HEK293 (cell line): Measurements from ENCODE around the gene UBASH3B.

Source experiments
- CTCF ChIA-PET: fragments of 350-600 bp; formaldehyde crosslinking; extraction: SDS; loops from one replicate; lab custom pipeline; 2021; ENCODE audit warnings: antibody characterized with exemption; lab: Yijun Ruan, JAX
- POLR2A ChIA-PET: fragments of 300-600 bp; formaldehyde crosslinking; extraction: SDS; loops from one replicate; lab custom pipeline; 2020; ENCODE audit warnings: antibody characterized with exemption, inconsistent platforms; lab: Yijun Ruan, JAX
- H3K27ac ChIP-seq: fragments of 200-500 bp; sonication (Bioruptor generic); 2 replicates; pipeline ENCODE4 v1.5.1; 2014; ENCODE audit warnings: low read depth, low read length, control low read depth, inconsistent platforms; ENCODE audit errors: extremely low read depth
- H3K36me3 ChIP-seq, 2 experiments: fragments of 200-500 bp in 1 of 2; sonication (Bioruptor generic) in 1 of 2; 1 replicate in 1 of 2; 2 replicates in 1 of 2; pipeline ENCODE4 v1.5.1; 2014 to 2017; ENCODE audit warnings: inconsistent platforms in 2 of 2, low read length in 2 of 2; ENCODE audit not compliant: control insufficient read depth in 2 of 2, insufficient read depth in 1 of 2
- H3K4me1 ChIP-seq: fragments of 200-500 bp; sonication (Bioruptor generic); 2 replicates; pipeline ENCODE4 v1.5.1; 2014; ENCODE audit warnings: mild to moderate bottlenecking, low read length, inconsistent platforms; ENCODE audit not compliant: control insufficient read depth, insufficient read depth
- H3K4me3 ChIP-seq: 2 replicates; pipeline ENCODE4 v1.5.1; 2011; ENCODE audit warnings: low read depth, mild to moderate bottlenecking, control low read depth, low read length, moderate library complexity
- H3K9me3 ChIP-seq: fragments of 200-500 bp; sonication (Bioruptor generic); 2 replicates; pipeline ENCODE4 v1.5.1; 2014; ENCODE audit warnings: low read depth, low read length, inconsistent platforms; ENCODE audit not compliant: control insufficient read depth, insufficient read depth
- KLF8 ChIP-seq: fragments of 450-650 bp; formaldehyde crosslinking; IDR thresholded peaks from 2 replicates; pipeline ENCODE4 v1.5.1; 2016; ENCODE audit warnings: missing biosample characterization, missing genetic modification characterization
- MEIS1 ChIP-seq: sonication (generic); formaldehyde crosslinking; IDR thresholded peaks from 2 replicates; pipeline ENCODE4 v1.8.1; 2022; ENCODE audit warnings: missing genetic modification reagents, mild to moderate bottlenecking, borderline replicate concordance
- OVOL3 ChIP-seq: fragments of 450-650 bp; formaldehyde crosslinking; IDR thresholded peaks from 2 replicates; pipeline ENCODE4 v1.5.1; 2016; ENCODE audit warnings: missing biosample characterization, missing genetic modification characterization
- PRDM10 ChIP-seq: fragments of 450-650 bp; formaldehyde crosslinking; IDR thresholded peaks from 2 replicates; pipeline ENCODE4 v1.5.1; 2016; ENCODE audit warnings: missing biosample characterization, missing genetic modification characterization
- PRDM4 ChIP-seq: fragments of 450-650 bp; formaldehyde crosslinking; IDR thresholded peaks from 2 replicates; pipeline ENCODE4 v1.5.1; 2017; ENCODE audit warnings: missing biosample characterization, missing genetic modification characterization
- ZBTB49 ChIP-seq: fragments of 450-650 bp; formaldehyde crosslinking; IDR thresholded peaks from 2 replicates; pipeline ENCODE4 v1.5.1; 2016; ENCODE audit warnings: missing biosample characterization, missing genetic modification characterization, low read depth
- ZFHX2 ChIP-seq: fragments of 450-650 bp; formaldehyde crosslinking; conservative IDR thresholded peaks from 2 replicates; pipeline ENCODE4 v1.5.1; 2016; ENCODE audit warnings: missing biosample characterization, missing genetic modification characterization
- ZNF132 ChIP-seq: fragments of 450-650 bp; formaldehyde crosslinking; IDR thresholded peaks from 2 replicates; pipeline ENCODE4 v1.5.1; 2017; ENCODE audit warnings: missing biosample characterization, missing genetic modification characterization, borderline replicate concordance
- ZNF157 ChIP-seq: fragments of 450-650 bp; formaldehyde crosslinking; IDR thresholded peaks from 2 replicates; pipeline ENCODE4 v1.5.1; 2016; ENCODE audit warnings: missing biosample characterization, missing genetic modification characterization
- ZNF223 ChIP-seq: fragments of 450-650 bp; formaldehyde crosslinking; IDR thresholded peaks from 2 replicates; pipeline ENCODE4 v1.5.1; 2016; ENCODE audit warnings: missing biosample characterization, missing genetic modification characterization
- ZNF248 ChIP-seq: fragments of 450-650 bp; formaldehyde crosslinking; IDR thresholded peaks from 2 replicates; pipeline ENCODE4 v1.5.1; 2017; ENCODE audit warnings: missing biosample characterization, missing genetic modification characterization
- ZNF416 ChIP-seq: fragments of 450-650 bp; formaldehyde crosslinking; IDR thresholded peaks from 2 replicates; pipeline ENCODE4 v1.5.1; 2016; ENCODE audit warnings: missing biosample characterization, missing genetic modification characterization
- ZNF423 ChIP-seq: fragments of 450-650 bp; formaldehyde crosslinking; IDR thresholded peaks from 2 replicates; pipeline ENCODE4 v1.5.1; 2016; ENCODE audit warnings: missing biosample characterization, missing genetic modification characterization
- ZNF514 ChIP-seq: fragments of 450-650 bp; formaldehyde crosslinking; IDR thresholded peaks from 2 replicates; pipeline ENCODE4 v1.5.1; 2016; ENCODE audit warnings: missing biosample characterization, missing genetic modification characterization
- ZNF555 ChIP-seq: fragments of 450-650 bp; formaldehyde crosslinking; conservative IDR thresholded peaks from 2 replicates; pipeline ENCODE4 v1.5.1; 2017; ENCODE audit warnings: missing biosample characterization, mild to moderate bottlenecking, missing genetic modification characterization, inconsistent platforms
- ZNF701 ChIP-seq: fragments of 450-650 bp; formaldehyde crosslinking; IDR thresholded peaks from 2 replicates; pipeline ENCODE4 v1.5.1; 2016; ENCODE audit warnings: missing biosample characterization, missing genetic modification characterization
- ZNF791 ChIP-seq: fragments of 450-650 bp; formaldehyde crosslinking; IDR thresholded peaks from 2 replicates; pipeline ENCODE4 v1.5.1; 2016; ENCODE audit warnings: missing biosample characterization, missing genetic modification characterization
- ZNF830 ChIP-seq: fragments of 450-650 bp; IDR thresholded peaks from 2 replicates; pipeline ENCODE4 v1.5.0; 2018; ENCODE audit warnings: missing biosample characterization, missing genetic modification characterization, low read depth, mild to moderate bottlenecking, moderate library complexity

Gene UBASH3B

DNA sequence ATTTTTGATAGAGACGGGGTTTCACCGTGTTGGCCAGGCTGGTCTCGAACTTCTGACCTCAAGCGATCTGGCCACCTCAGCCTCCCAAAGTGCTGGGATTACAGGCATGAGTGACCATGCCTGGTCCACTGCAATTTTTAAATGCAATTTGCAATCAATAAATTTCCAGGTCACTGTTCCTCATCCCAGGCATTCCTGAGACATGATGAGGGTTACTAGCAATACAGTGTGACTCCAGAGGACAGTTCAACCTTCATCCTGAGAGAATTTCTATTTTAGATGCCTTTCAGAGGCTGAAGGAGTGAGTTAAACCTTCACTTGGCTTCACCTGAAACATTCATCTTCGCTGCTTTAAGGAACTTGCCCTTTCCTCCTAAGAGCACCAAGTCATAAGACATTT is 9.7 kb upstream of the UBASH3B start:
- Histone ChIP-seq H3K9me3 (no peaks in the 10 kb centered on the region), H3K36me3 (no peaks in the 10 kb centered on the region), H3K27ac (no peak overlapping the region), H3K4me1 (no peaks in the 10 kb centered on the region), H3K4me3 (no peak overlapping the region)
- ChIA-PET POLR2A (interaction anchor here (1.0 to 2.0 kb wide), 2 partner anchors 10 to 12 kb away, joined by 4 to 5 read pairs; no protein-coding TSS in a partner anchor), CTCF (interaction anchor here (0.7 to 1.0 kb wide), 2 partner anchors 12 to 13 kb away, joined by 3 to 5 read pairs; no protein-coding TSS in a partner anchor)
- TF ChIP-seq ZNF248 (tag by site-specific recombination) (no peak), ZNF223 (tag by site-specific recombination) (no peak), ZNF423 (no peak), ZNF555 (tag by site-specific recombination) (no peak)

DNA sequence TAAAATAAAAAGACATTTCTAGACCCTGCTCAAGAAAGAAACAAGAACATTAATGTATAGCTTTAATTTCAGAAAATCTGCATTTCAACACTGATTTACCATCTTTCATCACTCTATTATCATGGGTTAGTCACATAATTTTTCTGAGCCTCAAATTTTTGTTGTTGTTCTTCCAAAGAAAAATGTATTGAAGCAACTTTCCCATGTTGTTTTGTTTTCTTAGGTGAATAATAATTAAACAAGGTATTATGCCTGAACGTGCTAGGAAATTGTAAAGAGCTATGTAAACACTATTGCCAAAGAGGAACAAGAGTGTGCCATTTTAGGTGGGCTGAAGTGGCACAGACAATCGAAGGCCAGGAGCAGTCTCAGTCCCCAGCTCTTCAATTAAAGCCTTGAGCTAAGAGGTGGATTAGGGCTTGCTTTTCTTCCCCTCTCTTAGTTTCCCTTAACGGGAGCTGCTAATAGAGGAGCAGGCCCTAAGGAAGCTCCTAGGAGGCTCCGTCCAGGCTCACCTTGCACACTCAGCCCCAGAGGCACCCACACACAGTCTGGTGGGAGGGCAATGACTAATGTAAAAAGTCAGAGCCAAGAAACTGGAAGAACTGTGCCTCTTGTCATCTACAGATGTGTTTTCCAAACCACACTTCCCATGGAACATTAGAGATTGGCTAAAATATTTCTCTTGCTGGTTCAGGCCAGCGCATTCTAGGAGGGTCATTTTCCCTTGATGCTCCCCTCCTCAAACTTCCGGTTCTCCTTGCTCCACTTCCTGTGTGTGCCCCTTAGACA is 8.8 kb upstream of the UBASH3B start:
- CTCF ChIA-PET = interaction anchor here (1.0 kb wide), 1 partner anchor 207 kb away, joined by 3 read pairs; no protein-coding TSS in a partner anchor
- POLR2A ChIA-PET = interaction anchor here (1.0 to 2.0 kb wide), 2 partner anchors 10 to 11 kb away, joined by 4 to 5 read pairs; no protein-coding TSS in a partner anchor

DNA sequence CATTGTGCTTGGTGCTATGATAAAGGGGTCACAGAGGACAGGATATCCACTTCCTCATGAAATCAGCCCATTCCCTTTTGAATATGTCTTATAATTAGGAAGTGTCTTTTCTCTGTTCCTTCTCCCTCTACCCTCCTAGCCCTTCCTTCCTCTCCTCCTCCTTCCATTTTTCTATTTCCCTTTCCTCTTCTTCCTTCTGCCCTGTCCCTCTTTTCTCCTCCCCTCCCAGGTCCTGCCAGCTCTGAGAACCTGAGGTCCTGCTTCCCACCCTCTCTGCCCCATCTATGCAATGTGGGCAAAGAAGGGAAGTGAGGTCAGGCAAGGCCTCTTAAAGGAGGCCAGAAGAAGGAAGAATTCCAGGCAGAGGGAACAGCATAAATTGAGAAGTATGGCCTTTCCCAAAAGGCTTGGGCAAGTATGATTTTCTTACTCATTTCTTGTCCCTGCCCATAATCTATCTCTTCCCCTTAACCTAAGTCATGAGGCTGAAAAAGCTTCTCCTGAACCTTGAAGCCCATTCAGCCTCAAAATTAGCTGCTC is 7.7 kb upstream of the UBASH3B start:
- Histone ChIP-seq H3K4me3 (no peak overlapping the region), H3K4me1 (no peaks in the 10 kb centered on the region), H3K27ac (no peak overlapping the region), H3K9me3 (no peaks in the 10 kb centered on the region), H3K36me3 (no peaks in the 10 kb centered on the region)
- ChIA-PET CTCF (no interaction called here), POLR2A (interaction anchor here (2.0 kb wide), 1 partner anchor 8 kb away, joined by 5 read pairs; no protein-coding TSS in a partner anchor)
- no peak for TF ChIP-seq ZNF830 (tag by site-specific recombination)
- no peak for TF ChIP-seq PRDM4
- no peak for TF ChIP-seq ZBTB49 (tag by site-specific recombination)
- no peak for TF ChIP-seq OVOL3 (tag by site-specific recombination)
- no peak for TF ChIP-seq ZNF701 (tag by site-specific recombination)
- no peak for TF ChIP-seq ZNF157 (tag by site-specific recombination)
- TF ChIP-seq PRDM10 = no peak
- TF ChIP-seq ZNF132 (tag by site-specific recombination) = no peak
- no peak for TF ChIP-seq ZNF514 (tag by site-specific recombination)
- TF ChIP-seq ZNF791 = no peak
- TF ChIP-seq ZNF416 (tag by site-specific recombination) = no peak

More for the DNA sequence above, 8.8 kb upstream of the UBASH3B start:
- Histone ChIP-seq H3K4me1 (no peaks in the 10 kb centered on the region), H3K36me3 (no peaks in the 10 kb centered on the region), H3K4me3 (no peak overlapping the region), H3K27ac (no peak overlapping the region), H3K9me3 (no peaks in the 10 kb centered on the region)
- TF ChIP-seq MEIS1 (CRISPR knock-in tag) (no peak), KLF8 (tag by site-specific recombination) (no peak), ZFHX2 (tag by site-specific recombination) (0 out of 2 replicates have a peak, but pooled peaks have one; percentile 22)
